HEK293 (cell line): ENCODE results near the gene LGI4.
A peak's percentile ranks its signal among the peaks of the same experiment; 100 is the strongest.

ENCODE experiments used
- BCL11B ChIP-seq: fragments of 450-650 bp; formaldehyde crosslinking; IDR thresholded peaks from 2 replicates; pipeline ENCODE4 v1.5.1; 2016; ENCODE audit warnings: low read depth, missing biosample characterization, missing genetic modification characterization
- GLIS1 ChIP-seq: fragments of 450-650 bp; formaldehyde crosslinking; IDR thresholded peaks from 2 replicates; pipeline ENCODE4 v1.5.1; 2016; ENCODE audit warnings: missing biosample characterization, missing genetic modification characterization
- HOXD13 ChIP-seq: sonication (generic); formaldehyde crosslinking; IDR thresholded peaks from 2 replicates; pipeline ENCODE4 v1.8.0; 2022; ENCODE audit warnings: missing genetic modification reagents, borderline replicate concordance
- RBAK ChIP-seq: fragments of 450-650 bp; formaldehyde crosslinking; IDR thresholded peaks from 2 replicates; pipeline ENCODE4 v1.5.1; 2016; ENCODE audit warnings: missing biosample characterization, missing genetic modification characterization
- SCRT2 ChIP-seq: fragments of 450-650 bp; formaldehyde crosslinking; IDR thresholded peaks from 2 replicates; pipeline ENCODE4 v1.5.1; 2016; ENCODE audit warnings: missing biosample characterization, missing genetic modification characterization
- SP3 ChIP-seq: fragments of 450-650 bp; formaldehyde crosslinking; IDR thresholded peaks from 2 replicates; pipeline ENCODE4 v1.5.1; 2016; ENCODE audit warnings: missing biosample characterization, missing genetic modification characterization
- SP7 ChIP-seq: fragments of 450-650 bp; formaldehyde crosslinking; IDR thresholded peaks from 2 replicates; pipeline ENCODE4 v1.5.1; 2016; ENCODE audit warnings: missing biosample characterization, missing genetic modification characterization
- ZBTB8A ChIP-seq: fragments of 450-650 bp; formaldehyde crosslinking; IDR thresholded peaks from 2 replicates; pipeline ENCODE4 v1.5.1; 2016; ENCODE audit warnings: missing biosample characterization, missing genetic modification characterization
- ZNF114 ChIP-seq: fragments of 450-650 bp; formaldehyde crosslinking; IDR thresholded peaks from 2 replicates; pipeline ENCODE4 v1.5.0; 2017; ENCODE audit warnings: missing biosample characterization, missing genetic modification characterization
- ZNF132 ChIP-seq: fragments of 450-650 bp; formaldehyde crosslinking; IDR thresholded peaks from 2 replicates; pipeline ENCODE4 v1.5.1; 2017; ENCODE audit warnings: missing biosample characterization, missing genetic modification characterization, borderline replicate concordance
- ZNF146 ChIP-seq: fragments of 450-650 bp; formaldehyde crosslinking; IDR thresholded peaks from 2 replicates; pipeline ENCODE4 v1.5.1; 2016; ENCODE audit warnings: missing biosample characterization, missing genetic modification characterization
- ZNF169 ChIP-seq: fragments of 450-650 bp; formaldehyde crosslinking; IDR thresholded peaks from 2 replicates; pipeline ENCODE4 v1.5.1; 2016; ENCODE audit warnings: missing biosample characterization, missing genetic modification characterization
- ZNF175 ChIP-seq: fragments of 450-650 bp; formaldehyde crosslinking; IDR thresholded peaks from 2 replicates; pipeline ENCODE4 v1.5.1; 2016; ENCODE audit warnings: missing biosample characterization, missing genetic modification characterization
- ZNF223 ChIP-seq: fragments of 450-650 bp; formaldehyde crosslinking; IDR thresholded peaks from 2 replicates; pipeline ENCODE4 v1.5.1; 2016; ENCODE audit warnings: missing biosample characterization, missing genetic modification characterization
- ZNF248 ChIP-seq: fragments of 450-650 bp; formaldehyde crosslinking; IDR thresholded peaks from 2 replicates; pipeline ENCODE4 v1.5.1; 2017; ENCODE audit warnings: missing biosample characterization, missing genetic modification characterization
- ZNF274 ChIP-seq, 2 experiments: fragments of 200-500 bp in 1 of 2; fragments of 450-650 bp in 1 of 2; sonication (Bioruptor generic) in 1 of 2; formaldehyde crosslinking in 1 of 2; IDR thresholded peaks; 2 replicates each; pipeline versions ENCODE4 v1.5.1 to v1.6.1; 2014 to 2016; ENCODE audit warnings: borderline replicate concordance in 1 of 2, inconsistent platforms in 1 of 2, low read length in 1 of 2, missing biosample characterization in 1 of 2, missing genetic modification characterization in 1 of 2
- ZNF324 ChIP-seq: fragments of 450-650 bp; formaldehyde crosslinking; IDR thresholded peaks from 2 replicates; pipeline ENCODE4 v1.5.1; 2016; ENCODE audit warnings: missing biosample characterization, missing genetic modification characterization
- ZNF391 ChIP-seq: fragments of 450-650 bp; formaldehyde crosslinking; IDR thresholded peaks from 2 replicates; pipeline ENCODE4 v1.5.1; 2016; ENCODE audit warnings: low read depth, missing biosample characterization, missing genetic modification characterization, borderline replicate concordance
- ZNF416 ChIP-seq: fragments of 450-650 bp; formaldehyde crosslinking; IDR thresholded peaks from 2 replicates; pipeline ENCODE4 v1.5.1; 2016; ENCODE audit warnings: missing biosample characterization, missing genetic modification characterization
- ZNF529 ChIP-seq: fragments of 450-650 bp; formaldehyde crosslinking; IDR thresholded peaks from 2 replicates; pipeline ENCODE4 v1.5.1; 2017; ENCODE audit warnings: missing genetic modification characterization, missing biosample characterization; ENCODE audit not compliant: insufficient replicate concordance
- ZNF548 ChIP-seq: fragments of 450-650 bp; formaldehyde crosslinking; IDR thresholded peaks from 2 replicates; pipeline ENCODE4 v1.5.1; 2016; ENCODE audit warnings: missing biosample characterization, missing genetic modification characterization
- ZNF558 ChIP-seq: fragments of 450-650 bp; formaldehyde crosslinking; IDR thresholded peaks from 2 replicates; pipeline ENCODE4 v1.5.1; 2016; ENCODE audit warnings: missing biosample characterization, missing genetic modification characterization
- ZNF629 ChIP-seq: fragments of 450-650 bp; formaldehyde crosslinking; IDR thresholded peaks from 2 replicates; pipeline ENCODE4 v1.5.1; 2017; ENCODE audit warnings: missing biosample characterization, missing genetic modification characterization
- ZNF658 ChIP-seq: fragments of 450-650 bp; formaldehyde crosslinking; IDR thresholded peaks from 2 replicates; pipeline ENCODE4; 2016; ENCODE audit warnings: missing biosample characterization, missing genetic modification characterization
- ZNF677 ChIP-seq: fragments of 450-650 bp; IDR thresholded peaks from 2 replicates; pipeline ENCODE4 v1.5.0; 2018; ENCODE audit warnings: missing biosample characterization, mild to moderate bottlenecking, missing genetic modification characterization, moderate library complexity
- ZSCAN16 ChIP-seq: fragments of 450-650 bp; formaldehyde crosslinking; IDR thresholded peaks from 2 replicates; pipeline ENCODE4 v1.5.1; 2016; ENCODE audit warnings: missing biosample characterization, missing genetic modification characterization
- TF ChIP-seq, protein P1 (sequence below): fragments of 450-650 bp; formaldehyde crosslinking; IDR thresholded peaks from 2 replicates; pipeline ENCODE4 v1.5.1; 2016; ENCODE audit warnings: missing biosample characterization, missing genetic modification characterization
- TF ChIP-seq, protein P2 (sequence below): fragments of 450-650 bp; formaldehyde crosslinking; IDR thresholded peaks from 2 replicates; pipeline ENCODE4 v1.5.1; 2016; ENCODE audit warnings: missing biosample characterization, missing genetic modification characterization
- TF ChIP-seq, protein P3 (sequence below): fragments of 450-650 bp; formaldehyde crosslinking; optimal IDR thresholded peaks from 2 replicates; pipeline ENCODE3; 2016; ENCODE audit warnings: missing biosample characterization, mild to moderate bottlenecking, missing genetic modification characterization
- TF ChIP-seq, protein P4 (sequence below): fragments of 450-650 bp; formaldehyde crosslinking; conservative IDR thresholded peaks from 2 replicates; pipeline ENCODE4 v1.5.1; 2016; ENCODE audit warnings: low read depth, missing biosample characterization, missing genetic modification characterization
- TF ChIP-seq, protein P5 (sequence below): fragments of 450-650 bp; formaldehyde crosslinking; IDR thresholded peaks from 2 replicates; pipeline ENCODE4 v1.5.1; 2016; ENCODE audit warnings: missing biosample characterization, missing genetic modification characterization

Gene LGI4

DNA sequence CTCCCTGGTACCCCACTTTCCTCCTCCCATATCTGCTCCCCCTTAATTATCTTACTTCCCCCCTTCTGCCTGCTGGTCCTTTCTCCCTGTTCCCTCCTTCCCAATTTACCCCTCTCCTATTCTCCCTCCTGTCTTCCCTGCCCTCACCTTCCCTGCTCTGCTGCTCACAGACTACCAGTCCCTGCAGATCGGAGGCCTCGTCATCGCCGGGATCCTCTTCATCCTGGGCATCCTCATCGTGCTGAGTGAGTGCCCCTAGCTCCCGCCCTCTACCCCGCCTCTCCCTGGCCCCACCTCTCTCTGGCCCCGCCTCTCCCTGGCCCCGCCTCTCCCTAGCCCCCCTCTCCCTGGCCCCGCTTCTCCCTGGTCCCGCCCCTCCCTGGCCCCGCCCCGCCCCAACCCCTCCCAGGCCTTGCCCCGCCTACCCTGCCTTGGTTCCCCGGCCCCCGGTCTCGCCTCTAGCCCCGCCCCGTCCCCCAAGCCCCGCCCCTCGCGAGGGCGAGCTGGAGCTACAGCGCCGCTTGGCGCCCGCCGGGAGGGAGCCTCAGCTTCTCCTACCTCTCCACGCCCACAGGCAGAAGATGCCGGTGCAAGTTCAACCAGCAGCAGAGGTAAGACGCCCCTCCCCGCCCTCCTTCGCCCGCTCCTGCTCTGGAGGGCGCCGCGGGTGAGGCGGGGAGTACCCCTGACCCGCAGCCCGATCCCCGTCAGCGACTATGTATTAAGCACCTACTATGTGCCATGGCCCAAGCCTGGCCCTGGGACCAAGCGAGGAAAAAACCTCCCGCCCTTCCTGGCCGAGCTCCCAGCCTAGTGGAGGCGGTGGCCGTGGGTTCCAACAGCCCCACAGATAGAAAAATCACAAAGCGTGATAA lies 6.3 kb upstream of the LGI4 start (continued):
- TF ChIP-seq, protein P1, sequence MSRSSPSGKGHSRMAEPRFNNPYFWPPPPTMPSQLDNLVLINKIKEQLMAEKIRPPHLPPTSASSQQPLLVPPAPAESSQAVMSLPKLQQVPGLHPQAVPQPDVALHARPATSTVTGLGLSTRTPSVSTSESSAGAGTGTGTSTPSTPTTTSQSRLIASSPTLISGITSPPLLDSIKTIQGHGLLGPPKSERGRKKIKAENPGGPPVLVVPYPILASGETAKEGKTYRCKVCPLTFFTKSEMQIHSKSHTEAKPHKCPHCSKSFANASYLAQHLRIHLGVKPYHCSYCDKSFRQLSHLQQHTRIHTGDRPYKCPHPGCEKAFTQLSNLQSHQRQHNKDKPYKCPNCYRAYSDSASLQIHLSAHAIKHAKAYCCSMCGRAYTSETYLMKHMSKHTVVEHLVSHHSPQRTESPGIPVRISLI (tag by site-specific recombination), result no peak
- TF ChIP-seq SP7 (tag by site-specific recombination) (peak; percentile 50), SCRT2 (tag by site-specific recombination) (no peak; the same call in 1 of the 2 replicates), ZNF391 (tag by site-specific recombination) (no peak), ZSCAN16 (tag by site-specific recombination) (peak; percentile 81; the same call in 1 of the 2 replicates), ZNF629 (no peak), GLIS1 (tag by site-specific recombination) (peak; percentile 46), RBAK (peak; percentile 84; the same call in 1 of the 2 replicates), ZNF416 (tag by site-specific recombination) (no peak), ZNF132 (no peak), ZNF175 (tag by site-specific recombination) (no peak), BCL11B (no peak), ZNF548 (tag by site-specific recombination) (no peak), ZNF114 (no peak), ZNF529 (tag by site-specific recombination) (no peak), ZNF223 (tag by site-specific recombination) (peak; percentile 69; the same call in 1 of the 2 replicates), SP3 (tag by site-specific recombination) (peak; percentile 89), ZNF658 (tag by site-specific recombination) (no peak), ZNF248 (no peak), ZNF324 (tag by site-specific recombination) (peak; percentile 71; the same call in 1 of the 2 replicates), ZNF169 (tag by site-specific recombination) (no peak), HOXD13 (no peak), ZNF146 (tag by site-specific recombination) (no peak), ZNF558 (no peak), ZNF274 (IDR thresholded peaks at IDR 0.05; ENCODE audit: low read length) (no peak), ZNF274 (tag by site-specific recombination; IDR thresholded peaks at IDR 0.05; ENCODE audit: borderline replicate concordance) (no peak; the same call in 1 of the 2 replicates), ZNF677 (tag by site-specific recombination) (no peak), ZBTB8A (tag by site-specific recombination) (peak; percentile 95)
- TF ChIP-seq, protein P2, sequence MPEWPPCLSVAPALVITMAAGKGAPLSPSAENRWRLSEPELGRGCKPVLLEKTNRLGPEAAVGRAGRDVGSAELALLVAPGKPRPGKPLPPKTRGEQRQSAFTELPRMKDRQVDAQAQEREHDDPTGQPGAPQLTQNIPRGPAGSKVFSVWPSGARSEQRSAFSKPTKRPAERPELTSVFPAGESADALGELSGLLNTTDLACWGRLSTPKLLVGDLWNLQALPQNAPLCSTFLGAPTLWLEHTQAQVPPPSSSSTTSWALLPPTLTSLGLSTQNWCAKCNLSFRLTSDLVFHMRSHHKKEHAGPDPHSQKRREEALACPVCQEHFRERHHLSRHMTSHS (tag by site-specific recombination), result peak; percentile 65; the same call in 1 of the 2 replicates
- TF ChIP-seq, protein P3, sequence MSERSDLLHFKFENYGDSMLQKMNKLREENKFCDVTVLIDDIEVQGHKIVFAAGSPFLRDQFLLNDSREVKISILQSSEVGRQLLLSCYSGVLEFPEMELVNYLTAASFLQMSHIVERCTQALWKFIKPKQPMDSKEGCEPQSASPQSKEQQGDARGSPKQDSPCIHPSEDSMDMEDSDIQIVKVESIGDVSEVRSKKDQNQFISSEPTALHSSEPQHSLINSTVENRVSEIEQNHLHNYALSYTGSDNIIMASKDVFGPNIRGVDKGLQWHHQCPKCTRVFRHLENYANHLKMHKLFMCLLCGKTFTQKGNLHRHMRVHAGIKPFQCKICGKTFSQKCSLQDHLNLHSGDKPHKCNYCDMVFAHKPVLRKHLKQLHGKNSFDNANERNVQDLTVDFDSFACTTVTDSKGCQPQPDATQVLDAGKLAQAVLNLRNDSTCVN, result peak; percentile 57
- TF ChIP-seq, protein P4, sequence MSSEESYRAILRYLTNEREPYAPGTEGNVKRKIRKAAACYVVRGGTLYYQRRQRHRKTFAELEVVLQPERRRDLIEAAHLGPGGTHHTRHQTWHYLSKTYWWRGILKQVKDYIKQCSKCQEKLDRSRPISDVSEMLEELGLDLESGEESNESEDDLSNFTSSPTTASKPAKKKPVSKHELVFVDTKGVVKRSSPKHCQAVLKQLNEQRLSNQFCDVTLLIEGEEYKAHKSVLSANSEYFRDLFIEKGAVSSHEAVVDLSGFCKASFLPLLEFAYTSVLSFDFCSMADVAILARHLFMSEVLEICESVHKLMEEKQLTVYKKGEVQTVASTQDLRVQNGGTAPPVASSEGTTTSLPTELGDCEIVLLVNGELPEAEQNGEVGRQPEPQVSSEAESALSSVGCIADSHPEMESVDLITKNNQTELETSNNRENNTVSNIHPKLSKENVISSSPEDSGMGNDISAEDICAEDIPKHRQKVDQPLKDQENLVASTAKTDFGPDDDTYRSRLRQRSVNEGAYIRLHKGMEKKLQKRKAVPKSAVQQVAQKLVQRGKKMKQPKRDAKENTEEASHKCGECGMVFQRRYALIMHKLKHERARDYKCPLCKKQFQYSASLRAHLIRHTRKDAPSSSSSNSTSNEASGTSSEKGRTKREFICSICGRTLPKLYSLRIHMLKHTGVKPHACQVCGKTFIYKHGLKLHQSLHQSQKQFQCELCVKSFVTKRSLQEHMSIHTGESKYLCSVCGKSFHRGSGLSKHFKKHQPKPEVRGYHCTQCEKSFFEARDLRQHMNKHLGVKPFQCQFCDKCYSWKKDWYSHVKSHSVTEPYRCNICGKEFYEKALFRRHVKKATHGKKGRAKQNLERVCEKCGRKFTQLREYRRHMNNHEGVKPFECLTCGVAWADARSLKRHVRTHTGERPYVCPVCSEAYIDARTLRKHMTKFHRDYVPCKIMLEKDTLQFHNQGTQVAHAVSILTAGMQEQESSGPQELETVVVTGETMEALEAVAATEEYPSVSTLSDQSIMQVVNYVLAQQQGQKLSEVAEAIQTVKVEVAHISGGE, result no peak
- TF ChIP-seq, protein P5, sequence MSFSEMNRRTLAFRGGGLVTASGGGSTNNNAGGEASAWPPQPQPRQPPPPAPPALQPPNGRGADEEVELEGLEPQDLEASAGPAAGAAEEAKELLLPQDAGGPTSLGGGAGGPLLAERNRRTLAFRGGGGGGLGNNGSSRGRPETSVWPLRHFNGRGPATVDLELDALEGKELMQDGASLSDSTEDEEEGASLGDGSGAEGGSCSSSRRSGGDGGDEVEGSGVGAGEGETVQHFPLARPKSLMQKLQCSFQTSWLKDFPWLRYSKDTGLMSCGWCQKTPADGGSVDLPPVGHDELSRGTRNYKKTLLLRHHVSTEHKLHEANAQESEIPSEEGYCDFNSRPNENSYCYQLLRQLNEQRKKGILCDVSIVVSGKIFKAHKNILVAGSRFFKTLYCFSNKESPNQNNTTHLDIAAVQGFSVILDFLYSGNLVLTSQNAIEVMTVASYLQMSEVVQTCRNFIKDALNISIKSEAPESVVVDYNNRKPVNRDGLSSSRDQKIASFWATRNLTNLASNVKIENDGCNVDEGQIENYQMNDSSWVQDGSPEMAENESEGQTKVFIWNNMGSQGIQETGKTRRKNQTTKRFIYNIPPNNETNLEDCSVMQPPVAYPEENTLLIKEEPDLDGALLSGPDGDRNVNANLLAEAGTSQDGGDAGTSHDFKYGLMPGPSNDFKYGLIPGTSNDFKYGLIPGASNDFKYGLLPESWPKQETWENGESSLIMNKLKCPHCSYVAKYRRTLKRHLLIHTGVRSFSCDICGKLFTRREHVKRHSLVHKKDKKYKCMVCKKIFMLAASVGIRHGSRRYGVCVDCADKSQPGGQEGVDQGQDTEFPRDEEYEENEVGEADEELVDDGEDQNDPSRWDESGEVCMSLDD, result peak; percentile 97
